Naive thymus-derived CD4-positive, alpha-beta T cell (primary cell): ENCODE measurements around the gene UBASH3B. TPM values are rescaled to one million over a fixed set of nuclear protein-coding genes. Genes with fewer than 3 reads are reported as not detected.
A peak's percentile ranks its signal among the peaks of the same experiment; 100 is the strongest.

Source experiments
- ATAC-seq: fragments of 150-1000 bp; cut with Tn5 transposase; 2 replicates; pipeline ENCODE4 v1.10.0; 2021; ENCODE audit warnings: mild to moderate bottlenecking, moderate library complexity
- CTCF ChIA-PET: fragments of 350-600 bp; sonication (Branson Sonifier 250); formaldehyde crosslinking; loops from one replicate; lab custom pipeline; 2021; ENCODE audit warnings: antibody characterized with exemption; lab: Charles Lee
- POLR2A ChIA-PET: fragments of 350-600 bp; sonication (Branson Sonifier 250); formaldehyde crosslinking; loops from one replicate; lab custom pipeline; 2021; ENCODE audit warnings: antibody characterized with exemption, inconsistent platforms; lab: Charles Lee
- DNase-seq, 9 donors: peaks; one replicate each; pipeline versions ENCODE4 v3.0.0 to v3.0.0-alpha.2; 2020 to 2022; ENCODE audit warnings: mixed read lengths in 1 of 9
- H3K27ac ChIP-seq: one replicate; pipeline ENCODE4 v1.7.0; 2013; ENCODE audit warnings: mild to moderate bottlenecking, low read depth, low read length, moderate library complexity
- H3K27me3 ChIP-seq, 2 donors: one replicate each; pipeline ENCODE4 v1.7.0; 2013; ENCODE audit warnings: low read length in 2 of 2, mild to moderate bottlenecking in 2 of 2, moderate library complexity in 2 of 2; ENCODE audit not compliant: control insufficient read depth in 2 of 2, insufficient read depth in 2 of 2
- H3K36me3 ChIP-seq, 3 experiments: 1 replicate in 2 of 3; 2 replicates in 1 of 3; pipeline ENCODE4 v1.7.0; 2013; ENCODE audit warnings: low read length in 3 of 3, mild to moderate bottlenecking in 3 of 3, moderate library complexity in 1 of 3; ENCODE audit not compliant: insufficient read depth in 3 of 3, control insufficient read depth in 2 of 3
- H3K4me1 ChIP-seq, 2 donors: one replicate each; pipeline ENCODE4 v1.7.0; 2013; ENCODE audit warnings: low read length in 2 of 2, mild to moderate bottlenecking in 2 of 2, moderate library complexity in 1 of 2; ENCODE audit not compliant: control insufficient read depth in 2 of 2, insufficient read depth in 2 of 2
- H3K4me3 ChIP-seq: 2 replicates; pipeline ENCODE4 v1.7.0; 2013; ENCODE audit warnings: mild to moderate bottlenecking, low read length
- H3K9me3 ChIP-seq, 3 experiments: 1 replicate in 2 of 3; 2 replicates in 1 of 3; pipeline ENCODE4 v1.7.0; 2013; ENCODE audit warnings: low read length in 3 of 3; ENCODE audit not compliant: control insufficient read depth in 2 of 3
- H3K27ac Mint-ChIP-seq, 9 donors: one replicate each; pipeline ENCODE4 v1.8.0; 2020 to 2022; ENCODE audit warnings: mixed read lengths in 9 of 9, mild to moderate bottlenecking in 8 of 9, moderate library complexity in 5 of 9, inconsistent platforms in 2 of 9
- H3K27me3 Mint-ChIP-seq, 5 donors: one replicate each; pipeline ENCODE4 v1.8.0; 2021 to 2022; ENCODE audit warnings: mixed read lengths in 5 of 5, mild to moderate bottlenecking in 1 of 5
- H3K36me3 Mint-ChIP-seq, 5 donors: one replicate each; pipeline ENCODE4 v1.8.0; 2020 to 2022; ENCODE audit warnings: mixed read lengths in 5 of 5, mild to moderate bottlenecking in 3 of 5, inconsistent platforms in 1 of 5
- H3K4me1 Mint-ChIP-seq, 7 donors: one replicate each; pipeline ENCODE4 v1.8.0; 2020 to 2022; ENCODE audit warnings: mixed read lengths in 7 of 7, mild to moderate bottlenecking in 3 of 7, inconsistent platforms in 1 of 7
- H3K4me3 Mint-ChIP-seq, 10 donors: one replicate each; pipeline ENCODE4 v1.8.0; 2020 to 2022; ENCODE audit warnings: mild to moderate bottlenecking in 10 of 10, mixed read lengths in 10 of 10, moderate library complexity in 6 of 10, inconsistent platforms in 2 of 10
- H3K9me3 Mint-ChIP-seq, 11 donors: one replicate each; pipeline ENCODE4 v1.8.0; 2020 to 2022; ENCODE audit warnings: mixed read lengths in 11 of 11, mild to moderate bottlenecking in 4 of 11, inconsistent platforms in 1 of 11, moderate library complexity in 1 of 11
- intact Hi-C, 2 donors: fragments of 100-400 bp; cut with micrococcal nuclease; formaldehyde crosslinking; loops; one replicate each; pipeline ENCODE4 v1.15.1; 2023
- polyA plus RNA-seq, 2 donors: library from polyadenylated mRNA; unstranded; fragments of 300-500 nt; fragmentation: Illumina TruSeq; gene quantifications; one replicate each; pipeline ENCODE4 v1.2.3, GENCODE V29; 2021
- total RNA-seq, 6 experiments: library from RNA in 5 of 6; stranded (reverse) in 5 of 6; gene quantifications; 1 replicate in 5 of 6; 2 replicates in 1 of 6; pipeline ENCODE4 v1.2.3 and lab custom pipeline; 2021 to 2026

Gene UBASH3B
- total and polyA plus RNA-seq, 7 experiments from 2014 or later = 10.3 to 49.8 (median 42.3) TPM

DNA sequence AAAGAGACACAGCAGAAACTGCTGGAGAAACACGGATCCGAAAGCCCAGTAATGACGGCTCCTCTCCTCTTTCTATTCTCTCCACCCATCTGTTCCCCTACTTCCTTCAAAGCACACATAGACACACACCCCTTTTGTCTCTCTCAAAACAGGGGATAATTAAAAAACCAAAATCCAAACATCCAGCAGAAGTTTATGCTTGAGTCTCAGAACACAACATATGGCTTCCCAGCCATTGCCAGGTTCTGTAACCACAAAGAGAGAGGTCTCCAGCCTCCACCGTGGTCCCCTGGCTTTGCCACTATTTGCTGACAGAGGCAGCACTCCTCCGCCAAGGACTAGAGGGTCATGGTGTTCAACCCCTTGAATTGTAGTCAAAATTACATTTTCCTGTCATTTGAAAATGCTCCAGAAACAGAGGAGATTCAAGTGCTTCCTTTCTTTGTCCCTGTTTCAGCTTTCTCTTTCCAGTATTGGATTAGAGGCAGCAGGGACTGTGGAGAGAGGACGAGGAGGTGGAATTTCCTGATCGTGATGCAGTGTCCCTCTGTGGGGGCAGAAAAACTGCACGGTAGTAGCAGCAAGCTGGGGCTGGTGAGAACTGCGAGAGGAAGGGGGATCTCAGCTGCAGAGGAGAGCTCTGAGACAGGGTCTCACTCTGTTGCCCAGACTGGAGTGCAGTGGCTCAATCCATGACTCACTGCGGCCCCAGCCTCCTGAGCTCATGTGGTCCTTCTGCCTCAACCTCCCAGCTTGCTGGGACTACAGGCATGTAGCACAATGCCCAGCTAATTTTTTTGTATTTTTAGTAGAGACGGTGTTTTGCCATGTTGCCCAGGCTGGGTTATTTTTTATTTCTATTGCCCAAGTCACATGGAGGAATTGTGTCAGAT, 60.3 kb downstream of the UBASH3B start:
- DNase-seq (no peak), ATAC-seq (no peak)
- H3K27me3 Mint-ChIP-seq = peaks cover 0 to 21% (median 0%) of the 10 kb centered on the region in 5 donors
- H3K36me3 ChIP-seq = no peaks in the 10 kb centered on the region
- no peaks in the 10 kb centered on the region for H3K9me3 Mint-ChIP-seq
- peaks cover 15% of the 10 kb centered on the region in 2 donors for H3K4me1 ChIP-seq
- H3K27ac ChIP-seq = no peak overlapping the region
- peak overlapping the region in 3 of 10 donors; percentile 15 to 52 (median 44) for H3K4me3 Mint-ChIP-seq
- ChIA-PET CTCF (interaction anchor here (0.8 kb wide), 1 partner anchor 41 kb away, joined by 4 read pairs; no protein-coding TSS in a partner anchor), POLR2A (interaction anchor here (1.2 to 1.7 kb wide), 2 partner anchors 11 to 22 kb away, joined by 4 to 6 read pairs; no protein-coding TSS in a partner anchor)
- H3K36me3 Mint-ChIP-seq = peaks cover 0 to 27% (median 10%) of the 10 kb centered on the region in 5 donors
- peaks cover 33 to 84% (median 64%) of the 10 kb centered on the region in 7 donors for H3K4me1 Mint-ChIP-seq
- intact Hi-C loops = no loop called here
- H3K4me3 ChIP-seq = no peak overlapping the region
- H3K27me3 ChIP-seq = no peaks in the 10 kb centered on the region
- peak overlapping the region; percentile 28 to 73 (median 52) for H3K27ac Mint-ChIP-seq
- no peaks in the 10 kb centered on the region for H3K9me3 ChIP-seq

DNA sequence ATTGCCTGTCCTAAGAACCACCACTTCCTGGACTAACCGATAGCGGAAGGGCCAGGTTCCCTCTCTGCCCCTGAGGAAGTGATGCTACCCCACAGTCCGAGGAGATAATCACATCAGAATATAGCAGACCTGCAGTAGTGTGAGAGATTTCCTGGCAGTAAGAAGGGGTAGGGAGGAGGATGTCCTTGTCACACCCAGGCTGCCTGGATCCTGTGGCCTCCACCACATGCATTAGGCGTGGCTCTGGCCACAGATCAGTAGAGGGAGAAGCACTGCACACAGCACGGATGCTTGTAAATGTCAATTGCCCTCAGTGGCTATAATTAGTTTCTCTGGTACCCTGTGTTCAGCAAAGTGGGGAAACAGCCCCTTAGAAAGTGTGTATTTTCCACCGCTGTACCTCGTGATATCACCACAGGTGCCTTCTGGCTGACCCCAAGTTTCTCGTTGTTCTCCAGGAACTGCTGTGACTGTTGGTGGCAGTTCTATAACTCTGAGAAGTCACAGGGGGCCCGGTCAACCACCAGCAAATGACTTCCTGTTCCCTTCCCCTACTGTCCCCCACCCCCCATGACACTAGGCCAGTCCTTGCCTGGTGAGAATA, 61.8 kb downstream of the UBASH3B start:
- Mint-ChIP-seq H3K27me3 (peaks cover 0 to 21% (median 0%) of the 10 kb centered on the region in 5 donors), H3K4me3 (peak overlapping the region in 6 of 10 donors; percentile 6 to 45 (median 38)), H3K27ac (peak overlapping the region in 8 of 9 donors; percentile 33 to 73 (median 46)), H3K9me3 (no peaks in the 10 kb centered on the region), H3K4me1 (peaks cover 38 to 84% (median 71%) of the 10 kb centered on the region in 7 donors), H3K36me3 (peaks cover 0 to 25% (median 10%) of the 10 kb centered on the region in 5 donors)
- ATAC-seq (peak; percentile 74), DNase-seq (no peak)
- H3K27ac ChIP-seq = no peak overlapping the region
- no peaks in the 10 kb centered on the region for H3K27me3 ChIP-seq
- intact Hi-C loops = no loop called here
- ChIA-PET POLR2A (interaction anchor here (0.8 to 1.7 kb wide), 2 partner anchors 9 to 16 kb away, joined by 3 to 6 read pairs; no protein-coding TSS in a partner anchor), CTCF (no interaction called here)
- H3K4me1 ChIP-seq = peaks cover 15 to 28% of the 10 kb centered on the region in 2 donors
- no peaks in the 10 kb centered on the region for H3K9me3 ChIP-seq
- H3K36me3 ChIP-seq = no peaks in the 10 kb centered on the region
- H3K4me3 ChIP-seq = no peak overlapping the region

DNA sequence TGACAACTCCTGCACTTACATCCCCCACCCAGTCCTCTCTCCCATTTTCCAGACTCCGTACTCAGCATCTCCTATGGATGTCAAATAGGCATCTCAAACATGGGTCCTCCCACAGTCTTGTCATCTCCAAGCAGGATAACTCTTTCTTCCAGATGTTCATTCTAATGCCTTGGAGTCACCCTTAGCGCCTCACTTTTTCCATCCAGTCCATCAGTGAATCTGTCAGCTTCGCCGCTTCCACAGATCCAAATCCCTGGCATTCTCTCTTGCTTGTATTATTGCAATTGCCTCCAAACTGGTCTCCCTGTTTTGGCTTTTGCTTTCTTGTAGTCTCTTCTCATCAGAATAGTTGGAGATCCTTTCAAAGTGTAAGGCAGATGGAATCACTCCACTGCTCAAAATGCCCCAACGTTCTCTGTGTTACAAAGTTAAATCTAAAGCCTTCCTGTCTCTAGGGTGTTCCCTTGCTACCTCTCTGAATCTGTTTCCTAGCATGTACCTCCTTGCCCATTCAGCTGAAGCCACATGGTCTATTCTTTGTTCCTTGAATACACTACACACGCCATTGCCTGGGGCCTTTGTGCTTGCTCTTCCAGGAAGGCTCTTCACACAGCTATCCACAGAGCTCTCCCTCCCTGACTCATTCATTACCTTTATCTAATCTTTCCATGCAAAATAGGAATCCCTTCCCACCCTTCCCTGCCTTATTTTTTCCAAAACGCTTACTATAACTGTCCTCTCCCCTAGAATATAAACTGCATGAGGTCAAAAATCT, 64.8 kb downstream of the UBASH3B start:
- POLR2A ChIA-PET = interaction anchor here (1.0 to 4.8 kb wide), 6 partner anchors 12 to 45 kb away, joined by 3 to 28 read pairs (median 7); no protein-coding TSS in a partner anchor
- H3K36me3 ChIP-seq = no peaks in the 10 kb centered on the region
- H3K36me3 Mint-ChIP-seq = peaks cover 0 to 17% (median 11%) of the 10 kb centered on the region in 5 donors
- no peaks in the 10 kb centered on the region for H3K27me3 ChIP-seq
- H3K4me3 Mint-ChIP-seq = peak overlapping the region in 3 of 10 donors; percentile 8 to 42 (median 17)
- no peak overlapping the region for H3K4me3 ChIP-seq
- H3K4me1 ChIP-seq = peaks cover 19 to 49% of the 10 kb centered on the region in 2 donors
- no peak overlapping the region for H3K27ac ChIP-seq
- CTCF ChIA-PET = interaction anchor here (0.7 to 2.3 kb wide), 3 partner anchors 24 to 66 kb away, joined by 3 to 13 read pairs (median 8); partner anchors contain the start of gene UBASH3B
- intact Hi-C loops = no loop called here
- DNase-seq (no peak), ATAC-seq (no peak)
- H3K27me3 Mint-ChIP-seq = peaks cover 0 to 21% (median 0%) of the 10 kb centered on the region in 5 donors
- no peaks in the 10 kb centered on the region for H3K9me3 ChIP-seq
- H3K9me3 Mint-ChIP-seq = no peaks in the 10 kb centered on the region
- peak overlapping the region in 6 of 9 donors; percentile 13 to 69 (median 48) for H3K27ac Mint-ChIP-seq
- peaks cover 57 to 88% (median 83%) of the 10 kb centered on the region in 7 donors for H3K4me1 Mint-ChIP-seq

DNA sequence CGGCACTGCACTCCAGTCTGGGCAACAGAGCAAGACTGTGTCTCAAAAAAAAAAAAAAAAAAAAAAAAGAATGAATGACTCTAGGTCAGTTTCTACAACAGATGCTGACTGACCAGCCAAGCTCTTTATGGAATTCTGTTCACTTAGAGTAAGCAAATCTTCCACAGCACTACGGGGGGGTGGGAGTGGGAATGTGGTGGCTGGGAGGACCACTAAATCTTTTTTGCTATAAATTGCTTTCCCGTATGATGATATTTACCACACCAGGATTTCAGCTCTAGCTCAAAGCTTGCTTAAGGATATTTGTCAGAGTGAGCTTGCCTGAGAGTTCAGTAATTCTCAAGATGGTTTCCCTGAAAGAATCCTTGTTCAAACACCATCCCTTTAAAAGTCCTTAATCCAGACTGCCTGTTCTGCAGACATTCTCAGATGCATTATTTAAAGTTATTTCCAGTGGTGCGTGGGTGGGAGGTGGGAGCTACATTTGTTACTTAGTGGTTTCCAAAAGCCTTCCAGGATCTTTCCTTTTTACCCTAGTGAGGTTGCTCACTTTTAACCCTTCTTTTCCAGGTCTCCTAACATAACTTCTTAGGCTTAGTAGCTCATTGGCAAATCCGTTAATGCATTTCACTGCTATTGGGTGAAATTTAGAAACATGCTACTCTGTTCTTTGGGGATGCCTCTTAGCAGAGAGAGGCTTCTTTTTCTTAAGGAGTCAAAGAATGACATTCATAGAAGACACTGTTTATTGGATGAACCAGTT, 65.9 kb downstream of the UBASH3B start:
- intact Hi-C loops = no loop called here
- ATAC-seq (no peak), DNase-seq (no peak)
- peaks cover 0 to 11% (median 10%) of the 10 kb centered on the region in 5 donors for H3K36me3 Mint-ChIP-seq
- no peaks in the 10 kb centered on the region for H3K9me3 Mint-ChIP-seq
- Histone ChIP-seq H3K4me1 (peaks cover 26 to 54% of the 10 kb centered on the region in 2 donors), H3K36me3 (no peaks in the 10 kb centered on the region), H3K4me3 (no peak overlapping the region), H3K27ac (no peak overlapping the region), H3K27me3 (no peaks in the 10 kb centered on the region), H3K9me3 (no peaks in the 10 kb centered on the region)
- peaks cover 52 to 86% (median 79%) of the 10 kb centered on the region in 7 donors for H3K4me1 Mint-ChIP-seq
- CTCF ChIA-PET = interaction anchor here (0.7 to 2.3 kb wide), 5 partner anchors 9 to 67 kb away, joined by 3 to 13 read pairs (median 4); partner anchors contain the start of gene UBASH3B
- peak overlapping the region in 4 of 10 donors; percentile 14 to 77 (median 56) for H3K4me3 Mint-ChIP-seq
- peaks cover 0 to 18% (median 0%) of the 10 kb centered on the region in 5 donors for H3K27me3 Mint-ChIP-seq
- POLR2A ChIA-PET = interaction anchor here (1.0 to 4.8 kb wide), 14 partner anchors 9 to 66 kb away, joined by 4 to 28 read pairs (median 6); partner anchors contain the start of gene UBASH3B
- H3K27ac Mint-ChIP-seq = peak overlapping the region in 8 of 9 donors; percentile 47 to 95 (median 81)

DNA sequence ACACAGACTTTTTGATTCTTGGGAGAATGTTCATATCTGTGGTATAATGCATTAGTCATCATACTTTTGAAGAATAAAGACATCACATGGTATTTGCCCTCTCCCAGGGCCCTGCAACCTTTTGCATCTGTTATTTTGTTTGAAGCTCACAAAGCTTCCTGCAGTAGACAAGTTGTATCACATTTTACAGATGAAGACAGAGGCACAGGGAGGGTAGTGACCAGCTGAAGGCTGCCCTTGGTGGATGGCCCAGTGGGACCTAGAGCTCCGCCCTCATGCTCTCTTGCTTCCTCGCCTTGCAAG, 66.4 kb downstream of the UBASH3B start:
- Mint-ChIP-seq H3K4me1 (peaks cover 51 to 86% (median 79%) of the 10 kb centered on the region in 7 donors), H3K4me3 (peak overlapping the region in 8 of 10 donors; percentile 7 to 77 (median 44)), H3K36me3 (peaks cover 0 to 11% (median 10%) of the 10 kb centered on the region in 5 donors), H3K27me3 (peaks cover 0 to 16% (median 0%) of the 10 kb centered on the region in 5 donors), H3K27ac (peak overlapping the region in 8 of 9 donors; percentile 47 to 95 (median 81)), H3K9me3 (no peaks in the 10 kb centered on the region)
- ChIA-PET POLR2A (interaction anchor here (0.6 to 4.8 kb wide), 15 partner anchors 9 to 67 kb away, joined by 3 to 28 read pairs (median 5); partner anchors contain the start of gene UBASH3B), CTCF (interaction anchor here (1.0 to 2.3 kb wide), 6 partner anchors 9 to 66 kb away, joined by 3 to 13 read pairs (median 4); partner anchors contain the start of gene UBASH3B)
- intact Hi-C loops = loop anchor here in 1 of 2 donors (1.0 to 2.0 kb wide), 4 partner anchors 22 to 47 kb away; no protein-coding TSS in a partner anchor
- no peak overlapping the region for H3K4me3 ChIP-seq
- H3K36me3 ChIP-seq = no peaks in the 10 kb centered on the region
- ATAC-seq = peak; percentile 44
- no peaks in the 10 kb centered on the region for H3K27me3 ChIP-seq
- peaks cover 28 to 57% of the 10 kb centered on the region in 2 donors for H3K4me1 ChIP-seq
- H3K9me3 ChIP-seq = no peaks in the 10 kb centered on the region
- DNase-seq = peak in 6 of 9 donors; percentile 10 to 42 (median 29)
- peak overlapping the region; percentile 1 for H3K27ac ChIP-seq
